Fibroblast of lung (primary cell): ENCODE data around the gene PVR. TPM values are rescaled to one million over a fixed set of nuclear protein-coding genes. Genes with fewer than 3 reads are reported as not detected.

Experiments used
- DNase-seq, 2 donors: peaks; one replicate each; pipeline versions ENCODE4 v3.0.0 to v3.0.0-alpha.2; 2010; ENCODE audit warnings: low read depth in 2 of 2
- H2AFZ ChIP-seq: 2 replicates; pipeline ENCODE4 v1.5.1; 2012; ENCODE audit warnings: low read length, control low read depth, inconsistent platforms
- H3K27ac ChIP-seq: 2 replicates; pipeline ENCODE4 v1.5.1; 2011; ENCODE audit warnings: low read length, control low read depth; ENCODE audit not compliant: insufficient read depth
- H3K27me3 ChIP-seq: 2 replicates; pipeline ENCODE4 v1.5.1; 2011; ENCODE audit warnings: mild to moderate bottlenecking, low read length; ENCODE audit not compliant: control insufficient read depth, insufficient read depth
- H3K36me3 ChIP-seq: 2 replicates; pipeline ENCODE4 v1.5.1; 2011; ENCODE audit warnings: low read length; ENCODE audit not compliant: control insufficient read depth, insufficient read depth
- H3K4me1 ChIP-seq: 2 replicates; pipeline ENCODE4 v1.5.1; 2011; ENCODE audit warnings: low read length; ENCODE audit not compliant: control insufficient read depth, insufficient read depth; ENCODE audit errors: extremely low read depth
- H3K4me2 ChIP-seq: 2 replicates; pipeline ENCODE4 v1.5.1; 2011; ENCODE audit warnings: low read length, control low read depth; ENCODE audit not compliant: insufficient read depth; ENCODE audit errors: extremely low read depth
- H3K4me3 ChIP-seq, 4 experiments: fragments of 200-600 bp in 1 of 4; sonication (generic) in 1 of 4; replicated peaks in 1 of 4; 2 replicates each; pipeline ENCODE4 v1.5.1; 2011 to 2016; ENCODE audit warnings: low read length in 4 of 4, low read depth in 3 of 4, mild to moderate bottlenecking in 3 of 4, control low read depth in 2 of 4, inconsistent platforms in 1 of 4, mixed read lengths in 1 of 4; ENCODE audit not compliant: insufficient read depth in 1 of 4; ENCODE audit errors: control extremely low read depth in 1 of 4
- H3K79me2 ChIP-seq: 2 replicates; pipeline ENCODE4 v1.5.1; 2012; ENCODE audit warnings: mild to moderate bottlenecking, low read length, inconsistent platforms; ENCODE audit not compliant: control insufficient read depth, insufficient read depth
- H3K9ac ChIP-seq: 2 replicates; pipeline ENCODE4 v1.5.1; 2011; ENCODE audit warnings: mild to moderate bottlenecking, low read length, control low read depth; ENCODE audit not compliant: insufficient read depth
- H3K9me3 ChIP-seq: 2 replicates; pipeline ENCODE4 v1.5.1; 2012; ENCODE audit warnings: low read depth, low read length; ENCODE audit not compliant: control insufficient read depth, insufficient read depth
- H4K20me1 ChIP-seq: 2 replicates; pipeline ENCODE4 v1.5.1; 2011; ENCODE audit warnings: low read length; ENCODE audit not compliant: control insufficient read depth, insufficient read depth; ENCODE audit errors: extremely low read depth
- CTCF ChIP-seq, 2 donors: IDR thresholded peaks in 1 of 2; conservative IDR thresholded peaks in 1 of 2; 1 replicate in 1 of 2; 2 replicates in 1 of 2; pipeline ENCODE4 v1.5.1; 2011 to 2012; ENCODE audit warnings: low read length in 2 of 2, control low read depth in 1 of 2, inconsistent platforms in 1 of 2, low read depth in 1 of 2, mild to moderate bottlenecking in 1 of 2
- EZH2 ChIP-seq: IDR thresholded peaks from 2 replicates; pipeline ENCODE4 v1.5.1; 2012; ENCODE audit warnings: low read length, control low read depth, mild to moderate bottlenecking; ENCODE audit errors: missing control alignments
- polyA plus RNA-seq, 2 donors: library from polyadenylated mRNA; depleted of rRNA in 1 of 2; stranded (reverse) in 1 of 2; unstranded in 1 of 2; fragments of >200 nt; gene quantifications; 2 replicates each; pipeline ENCODE4 v1.2.1, GENCODE V29; 2011 to 2012; ENCODE audit warnings: missing spikeins in 1 of 2
- total RNA-seq: library from RNA; depleted of rRNA; stranded (reverse); fragments of >200 nt; gene quantifications from 2 replicates; pipeline ENCODE4 v1.2.1, GENCODE V29; 2014

Gene PVR
- total and polyA plus RNA-seq, 2 donors (not counting 1 experiment from before 2014, with no cell fraction given) = 229 to 230 TPM

GRCh38 chr19:44661205-44661604 lies 17.5 kb downstream of the PVR start:
- H3K4me2 ChIP-seq = no peak overlapping the region
- no peaks in the 10 kb centered on the region for H4K20me1 ChIP-seq
- H3K36me3 ChIP-seq = peaks cover 33% of the 10 kb centered on the region
- H3K9ac ChIP-seq = no peak overlapping the region
- no peak overlapping the region for H2AFZ ChIP-seq
- no peak overlapping the region for H3K27ac ChIP-seq
- no peaks in the 10 kb centered on the region for H3K27me3 ChIP-seq
- DNase-seq = no peak
- TF ChIP-seq EZH2 (no peak), CTCF (conservative IDR thresholded peaks at IDR 0.05 in 1 of 2, IDR thresholded peaks at IDR 0.05 in 1 of 2; ENCODE audit: low read depth in 1 of 2, low read length in 2 of 2) (no peak)
- no peaks in the 10 kb centered on the region for H3K9me3 ChIP-seq
- H3K4me1 ChIP-seq = peaks cover 16% of the 10 kb centered on the region
- H3K4me3 ChIP-seq = no peak overlapping the region
- no peaks in the 10 kb centered on the region for H3K79me2 ChIP-seq

GRCh38 chr19:44661904-44662303 lies 18.2 kb downstream of the PVR start:
- Histone ChIP-seq H3K4me3 (no peak overlapping the region), H3K4me2 (no peak overlapping the region), H3K36me3 (peaks cover 30% of the 10 kb centered on the region), H3K9ac (no peak overlapping the region), H3K27ac (peak overlapping the region; percentile 58), H2AFZ (no peak overlapping the region), H4K20me1 (no peaks in the 10 kb centered on the region), H3K4me1 (peaks cover 16% of the 10 kb centered on the region), H3K79me2 (no peaks in the 10 kb centered on the region), H3K9me3 (no peaks in the 10 kb centered on the region), H3K27me3 (no peaks in the 10 kb centered on the region)
- peak in 1 of 2 donors; percentile 34 for DNase-seq
- no peak for TF ChIP-seq EZH2
- no peak for TF ChIP-seq CTCF (conservative IDR thresholded peaks at IDR 0.05 in 1 of 2, IDR thresholded peaks at IDR 0.05 in 1 of 2; ENCODE audit: low read depth in 1 of 2, low read length in 2 of 2)

GRCh38 chr19:44662691-44663385 lies 19.1 kb downstream of the PVR start:
- DNase-seq = peak; percentile 61 to 92
- H3K27ac ChIP-seq = peak overlapping the region; percentile 58
- H4K20me1 ChIP-seq = no peaks in the 10 kb centered on the region
- H3K4me3 ChIP-seq = no peak overlapping the region
- H3K36me3 ChIP-seq = peaks cover 20% of the 10 kb centered on the region
- no peak overlapping the region for H3K9ac ChIP-seq
- H3K79me2 ChIP-seq = no peaks in the 10 kb centered on the region
- no peaks in the 10 kb centered on the region for H3K9me3 ChIP-seq
- H2AFZ ChIP-seq = no peak overlapping the region
- TF ChIP-seq CTCF (conservative IDR thresholded peaks at IDR 0.05 in 1 of 2, IDR thresholded peaks at IDR 0.05 in 1 of 2; ENCODE audit: low read depth in 1 of 2, low read length in 2 of 2) (no peak), EZH2 (no peak)
- H3K27me3 ChIP-seq = no peaks in the 10 kb centered on the region
- H3K4me1 ChIP-seq = peaks cover 16% of the 10 kb centered on the region
- H3K4me2 ChIP-seq = no peak overlapping the region
